Ovary (tissue), 3 donors: Measurements from ENCODE around the gene ZFYVE16.

Experiments used
- CTCF ChIP-seq, 3 donors: fragments of 450-650 bp in 2 of 3; fragments of 200-600 bp in 1 of 3; IDR thresholded peaks; one replicate each; pipeline versions ENCODE4 v1.5.1 to v1.8.0; 2016 to 2022; ENCODE audit warnings: antibody characterized with exemption in 3 of 3, mild to moderate bottlenecking in 1 of 3
- POLR2A ChIP-seq: fragments of 450-650 bp; IDR thresholded peaks from one replicate; pipeline ENCODE4 v1.6.1; 2017; ENCODE audit warnings: antibody characterized with exemption, mild to moderate bottlenecking, moderate library complexity
- donor health status: DM: no; HTN: no; CAD: no.

DNA sequence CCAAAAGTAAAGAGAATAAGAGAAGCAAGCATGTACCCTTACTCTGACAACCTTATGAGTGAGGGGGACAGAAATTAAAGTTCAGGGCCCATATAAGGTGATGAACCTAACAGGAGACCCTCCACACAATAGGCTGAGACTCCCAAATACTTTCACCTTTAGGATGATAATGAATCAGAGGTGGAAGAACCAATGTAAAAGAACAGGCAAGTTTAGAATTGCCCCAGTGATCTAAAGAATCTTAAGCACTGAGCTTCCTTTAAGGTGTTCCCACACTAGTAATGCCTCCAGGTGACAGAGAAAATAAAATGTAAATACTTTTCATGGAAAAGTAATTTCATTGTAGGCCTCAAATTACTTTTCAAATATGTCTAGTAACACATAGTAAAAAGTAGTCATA lies 71.8 kb downstream of the ZFYVE16 start:
- TF ChIP-seq CTCF (IDR thresholded peaks at IDR 0.05) (no peak), POLR2A (no peak)
